Measurements from ENCODE around the gene PARD3. TPM values are rescaled to one million over a fixed set of nuclear protein-coding genes. Genes with fewer than 3 reads are reported as not detected.

The PARD3 gene
- polyA plus RNA-seq, 1 donor from 2014 or later: 12.4 TPM

DNA sequence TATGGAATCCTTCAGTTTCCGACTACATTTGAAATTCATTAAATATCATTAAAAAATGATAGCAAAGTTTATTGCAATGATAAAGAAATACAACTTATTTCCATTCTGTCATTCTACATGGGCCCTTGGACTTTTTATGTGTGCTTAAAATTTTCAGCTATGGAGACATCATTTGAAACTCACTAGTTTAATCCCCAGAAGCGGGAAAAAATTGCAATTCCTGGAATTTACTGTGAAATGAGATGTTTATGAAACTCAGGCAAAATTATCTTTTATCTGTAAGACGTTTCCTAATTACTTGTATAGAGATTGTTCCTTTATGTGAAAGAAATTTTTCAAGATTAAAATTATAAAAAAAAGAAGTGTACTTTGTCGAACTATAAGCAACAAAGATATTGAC lies 213.4 kb downstream of the PARD3 start:
- H4K20me1 ChIP-seq (ENCODE audit: insufficient read depth): no peaks in the 10 kb centered on the region
- peaks cover 3% of the 10 kb centered on the region for H3K79me2 ChIP-seq (replicated peaks; ENCODE audit: insufficient read depth, low read length)
- no peak overlapping the region for H2AFZ ChIP-seq (ENCODE audit: low read depth, low read length)
- TF ChIP-seq EP300 (conservative IDR thresholded peaks at IDR 0.05; ENCODE audit: poor library complexity, severe bottlenecking) (no peak), POLR2AphosphoS5 (IDR thresholded peaks at IDR 0.05) (no peak), MXI1 (conservative IDR thresholded peaks at IDR 0.05; ENCODE audit: poor library complexity, severe bottlenecking) (no peak)
- no peaks in the 10 kb centered on the region for H3F3A ChIP-seq (ENCODE audit: insufficient read depth, low read length, poor library complexity, severe bottlenecking)
- H3K27me3 ChIP-seq (ENCODE audit: insufficient read depth, low read depth, low read length): no peaks in the 10 kb centered on the region
- no peak overlapping the region for H3K4me3 ChIP-seq (ENCODE audit: low read length)
- no peaks in the 10 kb centered on the region for H3K9me2 ChIP-seq (ENCODE audit: insufficient read depth, low read length)
- H3K36me3 ChIP-seq (ENCODE audit: insufficient read depth, low read length): no peaks in the 10 kb centered on the region
- H3K27ac ChIP-seq (ENCODE audit: low read length): no peak overlapping the region
- H3K9me3 ChIP-seq (ENCODE audit: low read length): no peaks in the 10 kb centered on the region
- H3K4me2 ChIP-seq (ENCODE audit: low read length): no peak overlapping the region
- H3K9ac ChIP-seq (ENCODE audit: low read length): no peak overlapping the region

GRCh38 chr10:34599026-34599795 lies 215.9 kb downstream of the PARD3 start:
- no peaks in the 10 kb centered on the region for H3F3A ChIP-seq (ENCODE audit: insufficient read depth, low read length, poor library complexity, severe bottlenecking)
- no peaks in the 10 kb centered on the region for H3K9me2 ChIP-seq (ENCODE audit: insufficient read depth, low read length)
- H3K79me2 ChIP-seq (replicated peaks; ENCODE audit: insufficient read depth, low read length): no peaks in the 10 kb centered on the region

DNA sequence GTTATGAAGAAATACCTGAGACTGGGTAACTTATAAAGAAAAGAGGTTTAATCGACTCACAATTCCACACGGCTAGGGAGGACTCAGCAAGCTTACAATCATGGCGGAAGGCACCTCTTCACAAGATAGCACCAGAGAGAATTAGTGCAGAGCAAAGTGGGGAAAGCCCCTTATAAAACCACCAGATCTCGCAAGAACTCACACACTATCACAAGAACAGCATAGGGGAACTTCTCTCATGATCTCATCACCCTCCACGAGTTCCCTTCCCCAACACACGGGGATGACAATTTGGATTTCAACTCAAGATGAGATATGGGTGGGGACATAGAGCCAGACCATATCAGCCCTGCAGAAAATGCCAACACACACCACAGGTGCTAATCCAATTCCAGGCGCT lies 218.7 kb downstream of the PARD3 start:
- Histone ChIP-seq H3K36me3 (ENCODE audit: insufficient read depth, low read length) (no peaks in the 10 kb centered on the region), H3F3A (ENCODE audit: insufficient read depth, low read length, poor library complexity, severe bottlenecking) (no peaks in the 10 kb centered on the region), H4K20me1 (ENCODE audit: insufficient read depth) (no peaks in the 10 kb centered on the region), H3K4me3 (ENCODE audit: low read length) (no peak overlapping the region), H3K9me3 (ENCODE audit: low read length) (no peaks in the 10 kb centered on the region), H3K4me2 (ENCODE audit: low read length) (no peak overlapping the region), H3K9ac (ENCODE audit: low read length) (no peak overlapping the region), H3K27ac (ENCODE audit: low read length) (no peak overlapping the region), H3K9me2 (ENCODE audit: insufficient read depth, low read length) (no peaks in the 10 kb centered on the region), H3K27me3 (ENCODE audit: insufficient read depth, low read depth, low read length) (no peaks in the 10 kb centered on the region), H3K79me2 (replicated peaks; ENCODE audit: insufficient read depth, low read length) (peaks cover 5% of the 10 kb centered on the region), H2AFZ (ENCODE audit: low read depth, low read length) (no peak overlapping the region)
- no peak for TF ChIP-seq RAD21 (conservative IDR thresholded peaks at IDR 0.05)
- no peak for TF ChIP-seq EZH2 (IDR thresholded peaks at IDR 0.05; ENCODE audit: borderline replicate concordance, insufficient read depth, low read length, poor library complexity, severe bottlenecking)
- no peak for TF ChIP-seq SMC3 (conservative IDR thresholded peaks at IDR 0.05; ENCODE audit: poor library complexity)
- TF ChIP-seq POLR2AphosphoS5 (IDR thresholded peaks at IDR 0.05): no peak
- TF ChIP-seq EP300 (conservative IDR thresholded peaks at IDR 0.05; ENCODE audit: poor library complexity, severe bottlenecking): no peak
- no peak for TF ChIP-seq TAF1 (IDR thresholded peaks at IDR 0.05; ENCODE audit: low read depth)
- TF ChIP-seq, protein P1, sequence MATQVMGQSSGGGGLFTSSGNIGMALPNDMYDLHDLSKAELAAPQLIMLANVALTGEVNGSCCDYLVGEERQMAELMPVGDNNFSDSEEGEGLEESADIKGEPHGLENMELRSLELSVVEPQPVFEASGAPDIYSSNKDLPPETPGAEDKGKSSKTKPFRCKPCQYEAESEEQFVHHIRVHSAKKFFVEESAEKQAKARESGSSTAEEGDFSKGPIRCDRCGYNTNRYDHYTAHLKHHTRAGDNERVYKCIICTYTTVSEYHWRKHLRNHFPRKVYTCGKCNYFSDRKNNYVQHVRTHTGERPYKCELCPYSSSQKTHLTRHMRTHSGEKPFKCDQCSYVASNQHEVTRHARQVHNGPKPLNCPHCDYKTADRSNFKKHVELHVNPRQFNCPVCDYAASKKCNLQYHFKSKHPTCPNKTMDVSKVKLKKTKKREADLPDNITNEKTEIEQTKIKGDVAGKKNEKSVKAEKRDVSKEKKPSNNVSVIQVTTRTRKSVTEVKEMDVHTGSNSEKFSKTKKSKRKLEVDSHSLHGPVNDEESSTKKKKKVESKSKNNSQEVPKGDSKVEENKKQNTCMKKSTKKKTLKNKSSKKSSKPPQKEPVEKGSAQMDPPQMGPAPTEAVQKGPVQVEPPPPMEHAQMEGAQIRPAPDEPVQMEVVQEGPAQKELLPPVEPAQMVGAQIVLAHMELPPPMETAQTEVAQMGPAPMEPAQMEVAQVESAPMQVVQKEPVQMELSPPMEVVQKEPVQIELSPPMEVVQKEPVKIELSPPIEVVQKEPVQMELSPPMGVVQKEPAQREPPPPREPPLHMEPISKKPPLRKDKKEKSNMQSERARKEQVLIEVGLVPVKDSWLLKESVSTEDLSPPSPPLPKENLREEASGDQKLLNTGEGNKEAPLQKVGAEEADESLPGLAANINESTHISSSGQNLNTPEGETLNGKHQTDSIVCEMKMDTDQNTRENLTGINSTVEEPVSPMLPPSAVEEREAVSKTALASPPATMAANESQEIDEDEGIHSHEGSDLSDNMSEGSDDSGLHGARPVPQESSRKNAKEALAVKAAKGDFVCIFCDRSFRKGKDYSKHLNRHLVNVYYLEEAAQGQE (IDR thresholded peaks at IDR 0.05; ENCODE audit: borderline replicate concordance): no peak
- no peak for TF ChIP-seq MXI1 (conservative IDR thresholded peaks at IDR 0.05; ENCODE audit: poor library complexity, severe bottlenecking)
- no peak for TF ChIP-seq CTCF (IDR thresholded peaks at IDR 0.05; ENCODE audit: poor library complexity, severe bottlenecking)

More at GRCh38 chr10:34599026-34599795, 215.9 kb downstream of the PARD3 start:
- Histone ChIP-seq H3K4me3 (ENCODE audit: low read length) (no peak overlapping the region), H3K27ac (ENCODE audit: low read length) (no peak overlapping the region), H4K20me1 (ENCODE audit: insufficient read depth) (no peaks in the 10 kb centered on the region), H3K9me3 (ENCODE audit: low read length) (no peaks in the 10 kb centered on the region), H3K36me3 (ENCODE audit: insufficient read depth, low read length) (no peaks in the 10 kb centered on the region), H3K27me3 (ENCODE audit: insufficient read depth, low read depth, low read length) (no peaks in the 10 kb centered on the region), H3K4me2 (ENCODE audit: low read length) (no peak overlapping the region), H3K9ac (ENCODE audit: low read length) (no peak overlapping the region), H2AFZ (ENCODE audit: low read depth, low read length) (no peak overlapping the region)
- TF ChIP-seq EZH2 (IDR thresholded peaks at IDR 0.05; ENCODE audit: borderline replicate concordance, insufficient read depth, low read length, poor library complexity, severe bottlenecking): no peak
- TF ChIP-seq EP300 (conservative IDR thresholded peaks at IDR 0.05; ENCODE audit: poor library complexity, severe bottlenecking): no peak
- no peak for TF ChIP-seq CTCF (IDR thresholded peaks at IDR 0.05; ENCODE audit: poor library complexity, severe bottlenecking)
- no peak for TF ChIP-seq RAD21 (conservative IDR thresholded peaks at IDR 0.05)
- no peak for TF ChIP-seq MXI1 (conservative IDR thresholded peaks at IDR 0.05; ENCODE audit: poor library complexity, severe bottlenecking)
